ENCODE results near the gene NHLH1. TPM values are rescaled to one million over a fixed set of nuclear protein-coding genes. Genes with fewer than 3 reads are reported as not detected.

NHLH1 gene
- total RNA-seq, 1 experiment from 2014 or later = 0.70 TPM

DNA sequence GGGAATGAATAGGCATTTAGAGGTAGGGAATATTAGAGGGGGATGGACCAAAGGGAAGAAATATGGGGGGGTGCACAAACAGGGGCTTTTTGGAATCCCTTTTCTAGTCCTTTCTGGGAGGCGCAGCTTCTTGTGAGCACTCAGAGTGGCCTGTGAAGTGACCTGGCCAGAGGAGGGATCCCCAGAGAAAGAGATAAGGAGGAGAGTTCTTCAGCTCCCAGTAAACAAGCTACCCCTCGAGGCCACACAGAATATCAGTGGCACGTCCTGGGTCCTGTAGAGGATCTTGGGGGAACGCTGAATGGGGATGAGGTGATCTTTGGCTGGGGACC, 52.9 kb downstream of the NHLH1 start:
- peak overlapping the region; percentile 71; the same call in 1 of the 2 replicates for H3K27ac Mint-ChIP-seq
- H3K4me1 Mint-ChIP-seq = peaks cover 3% of the 10 kb centered on the region; the same call in 1 of the 2 replicates
- H3K9me3 Mint-ChIP-seq = no peaks in the 10 kb centered on the region
- CTCF ChIA-PET = interaction anchor here (1.1 kb wide), 1 partner anchor 8 kb away, joined by 3 read pairs; no protein-coding TSS in a partner anchor
- H3K27me3 Mint-ChIP-seq (ENCODE audit: low read depth) = no peaks in the 10 kb centered on the region
- TF ChIP-seq ZBTB21 (CRISPR knock-in tag; IDR thresholded peaks at IDR 0.05; ENCODE audit: borderline replicate concordance) (no peak), FOXP1 (CRISPR knock-in tag; IDR thresholded peaks at IDR 0.05; ENCODE audit: borderline replicate concordance) (no peak), FOXK1 (CRISPR knock-in tag; IDR thresholded peaks at IDR 0.05) (no peak), ELF4 (CRISPR knock-in tag; IDR thresholded peaks at IDR 0.05; ENCODE audit: low read depth) (no peak), TEAD4 (CRISPR knock-in tag; IDR thresholded peaks at IDR 0.05) (no peak), JAZF1 (CRISPR knock-in tag; IDR thresholded peaks at IDR 0.05) (no peak)
- TF ChIP-seq, protein P1, sequence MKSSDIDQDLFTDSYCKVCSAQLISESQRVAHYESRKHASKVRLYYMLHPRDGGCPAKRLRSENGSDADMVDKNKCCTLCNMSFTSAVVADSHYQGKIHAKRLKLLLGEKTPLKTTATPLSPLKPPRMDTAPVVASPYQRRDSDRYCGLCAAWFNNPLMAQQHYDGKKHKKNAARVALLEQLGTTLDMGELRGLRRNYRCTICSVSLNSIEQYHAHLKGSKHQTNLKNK (CRISPR knock-in tag; IDR thresholded peaks at IDR 0.05) = no peak
- TF ChIP-seq, protein P2, sequence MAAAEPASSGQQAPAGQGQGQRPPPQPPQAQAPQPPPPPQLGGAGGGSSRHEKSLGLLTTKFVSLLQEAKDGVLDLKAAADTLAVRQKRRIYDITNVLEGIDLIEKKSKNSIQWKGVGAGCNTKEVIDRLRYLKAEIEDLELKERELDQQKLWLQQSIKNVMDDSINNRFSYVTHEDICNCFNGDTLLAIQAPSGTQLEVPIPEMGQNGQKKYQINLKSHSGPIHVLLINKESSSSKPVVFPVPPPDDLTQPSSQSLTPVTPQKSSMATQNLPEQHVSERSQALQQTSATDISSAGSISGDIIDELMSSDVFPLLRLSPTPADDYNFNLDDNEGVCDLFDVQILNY (CRISPR knock-in tag; IDR thresholded peaks at IDR 0.05) = no peak
- TF ChIP-seq, protein P3, sequence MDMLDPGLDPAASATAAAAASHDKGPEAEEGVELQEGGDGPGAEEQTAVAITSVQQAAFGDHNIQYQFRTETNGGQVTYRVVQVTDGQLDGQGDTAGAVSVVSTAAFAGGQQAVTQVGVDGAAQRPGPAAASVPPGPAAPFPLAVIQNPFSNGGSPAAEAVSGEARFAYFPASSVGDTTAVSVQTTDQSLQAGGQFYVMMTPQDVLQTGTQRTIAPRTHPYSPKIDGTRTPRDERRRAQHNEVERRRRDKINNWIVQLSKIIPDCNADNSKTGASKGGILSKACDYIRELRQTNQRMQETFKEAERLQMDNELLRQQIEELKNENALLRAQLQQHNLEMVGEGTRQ (CRISPR knock-in tag; IDR thresholded peaks at IDR 0.05) = no peak
- peaks cover 58% of the 10 kb centered on the region for H3K36me3 Mint-ChIP-seq
- no peak overlapping the region for H3K4me3 Mint-ChIP-seq
- DNase-seq (ENCODE audit: low spot score) (no peak), ATAC-seq (no peak)
- POLR2A ChIA-PET = no interaction called here

DNA sequence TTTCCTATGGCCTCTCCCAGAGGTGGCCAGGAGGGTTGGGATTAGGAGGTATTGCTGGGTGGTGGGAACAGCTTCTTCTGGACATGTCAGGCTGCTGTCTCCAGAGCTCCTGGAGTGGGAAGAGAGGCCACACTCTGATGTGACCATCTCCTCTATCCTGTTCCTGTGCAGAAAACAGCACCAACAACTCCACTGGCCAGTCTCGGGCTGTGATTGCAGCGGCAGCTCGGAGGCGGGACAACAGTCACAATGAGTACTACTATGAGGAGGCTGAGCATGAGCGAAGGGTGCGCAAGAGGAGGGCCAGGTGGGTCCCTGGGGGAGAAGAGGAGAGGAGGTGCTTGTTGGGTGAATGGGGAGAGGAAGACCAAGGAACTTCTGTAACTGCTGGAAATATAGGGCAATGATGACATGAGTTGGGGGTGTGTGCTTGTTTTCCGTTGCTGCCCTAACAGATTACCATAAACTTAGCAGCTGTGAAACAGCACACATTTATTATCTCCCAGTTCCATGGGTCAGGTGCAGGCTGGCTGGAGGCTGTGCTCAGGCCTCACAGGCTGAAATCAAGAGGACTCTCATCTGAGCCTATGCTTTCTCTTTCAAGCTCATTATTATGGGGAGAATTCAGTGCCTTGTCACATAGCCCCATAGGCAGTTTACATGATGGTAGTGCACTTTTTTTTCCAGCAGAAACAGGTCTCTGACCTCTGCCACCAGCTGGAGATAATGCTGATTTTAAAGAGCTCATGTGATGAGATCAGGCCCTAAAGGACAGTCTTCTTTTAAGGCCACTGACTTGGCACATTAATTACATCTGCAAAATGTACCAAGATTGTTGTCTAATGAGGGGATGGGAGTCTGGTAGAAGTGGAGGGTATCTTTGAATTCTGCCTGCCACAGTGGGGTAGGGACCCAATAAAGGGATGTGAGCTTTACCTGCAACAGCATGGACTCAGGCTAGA, 54.3 kb downstream of the NHLH1 start:
- no peak overlapping the region for H3K4me3 Mint-ChIP-seq
- ATAC-seq (no peak), DNase-seq (ENCODE audit: low spot score) (no peak)
- no peaks in the 10 kb centered on the region for H3K27me3 Mint-ChIP-seq (ENCODE audit: low read depth)
- TF ChIP-seq, protein P4, sequence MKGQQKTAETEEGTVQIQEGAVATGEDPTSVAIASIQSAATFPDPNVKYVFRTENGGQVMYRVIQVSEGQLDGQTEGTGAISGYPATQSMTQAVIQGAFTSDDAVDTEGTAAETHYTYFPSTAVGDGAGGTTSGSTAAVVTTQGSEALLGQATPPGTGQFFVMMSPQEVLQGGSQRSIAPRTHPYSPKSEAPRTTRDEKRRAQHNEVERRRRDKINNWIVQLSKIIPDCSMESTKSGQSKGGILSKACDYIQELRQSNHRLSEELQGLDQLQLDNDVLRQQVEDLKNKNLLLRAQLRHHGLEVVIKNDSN (CRISPR knock-in tag; IDR thresholded peaks at IDR 0.05) = no peak
- TF ChIP-seq ZNF219 (CRISPR knock-in tag; IDR thresholded peaks at IDR 0.05; ENCODE audit: borderline replicate concordance) = no peak
- TF ChIP-seq, protein P5, sequence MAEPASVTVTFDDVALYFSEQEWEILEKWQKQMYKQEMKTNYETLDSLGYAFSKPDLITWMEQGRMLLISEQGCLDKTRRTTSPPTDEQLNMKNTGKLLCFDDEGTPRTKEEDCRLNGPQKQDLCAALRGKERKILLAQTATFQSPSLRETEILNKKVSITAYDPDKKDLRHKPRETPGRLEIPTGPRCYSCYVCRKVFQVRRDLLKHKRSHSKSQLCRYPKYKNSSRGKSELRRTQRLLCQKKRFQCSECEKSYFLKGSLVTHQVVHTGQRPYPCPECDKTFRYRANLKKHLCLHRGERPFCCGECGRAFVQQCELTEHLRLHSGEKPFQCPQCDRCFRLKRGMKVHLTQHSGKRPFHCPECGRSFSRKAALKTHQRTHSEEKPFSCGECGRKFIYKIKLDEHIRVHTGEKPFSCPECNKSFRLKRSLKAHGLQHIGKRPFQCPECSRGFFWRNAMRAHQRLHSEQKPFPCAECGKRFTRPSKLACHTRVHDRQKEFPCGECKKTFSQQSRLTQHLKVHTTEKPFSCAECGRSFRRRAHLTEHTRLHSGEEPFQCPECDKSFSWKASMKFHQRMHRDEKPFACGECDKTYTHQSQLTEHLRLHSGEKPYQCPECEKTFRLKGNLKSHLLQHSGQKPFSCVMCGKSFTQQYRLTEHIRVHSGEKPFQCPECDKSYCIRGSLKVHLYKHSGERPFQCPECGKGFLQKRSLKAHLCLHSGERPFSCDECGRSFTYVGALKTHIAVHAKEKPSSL (CRISPR knock-in tag; conservative IDR thresholded peaks at IDR 0.05) = no peak
- TF ChIP-seq, protein P6, sequence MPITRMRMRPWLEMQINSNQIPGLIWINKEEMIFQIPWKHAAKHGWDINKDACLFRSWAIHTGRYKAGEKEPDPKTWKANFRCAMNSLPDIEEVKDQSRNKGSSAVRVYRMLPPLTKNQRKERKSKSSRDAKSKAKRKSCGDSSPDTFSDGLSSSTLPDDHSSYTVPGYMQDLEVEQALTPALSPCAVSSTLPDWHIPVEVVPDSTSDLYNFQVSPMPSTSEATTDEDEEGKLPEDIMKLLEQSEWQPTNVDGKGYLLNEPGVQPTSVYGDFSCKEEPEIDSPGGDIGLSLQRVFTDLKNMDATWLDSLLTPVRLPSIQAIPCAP (CRISPR knock-in tag; IDR thresholded peaks at IDR 0.05) = no peak
- TF ChIP-seq TEAD4 (CRISPR knock-in tag; IDR thresholded peaks at IDR 0.05) = no peak
- no peak for TF ChIP-seq ELF4 (CRISPR knock-in tag; IDR thresholded peaks at IDR 0.05; ENCODE audit: low read depth)
- TF ChIP-seq SP1 (CRISPR knock-in tag; conservative IDR thresholded peaks at IDR 0.05) = no peak
- TF ChIP-seq ZNF138 (CRISPR knock-in tag; conservative IDR thresholded peaks at IDR 0.05) = no peak
- no peak for TF ChIP-seq NR1H2 (CRISPR knock-in tag; IDR thresholded peaks at IDR 0.05)
- peak overlapping the region; percentile 51; the same call in 1 of the 2 replicates for H3K27ac Mint-ChIP-seq
- H3K4me1 Mint-ChIP-seq = no peaks in the 10 kb centered on the region
- no peaks in the 10 kb centered on the region for H3K9me3 Mint-ChIP-seq
- H3K36me3 Mint-ChIP-seq = peaks cover 70% of the 10 kb centered on the region
- CTCF ChIA-PET = no interaction called here
- POLR2A ChIA-PET = no interaction called here

All from WTC11 (cell line).